HG02870 (cell line): Measurements from ENCODE around the gene PRKN.
"Not testable (repeated sequence)": the region's sequence is repeated elsewhere in the genome, so short reads cannot be mapped to it uniquely, and the experiment has no call there.

Experiments used
- ATAC-seq: cut with Tn5 transposase; IDR thresholded peaks from one replicate; pipeline ENCODE4 v1.9.1; 2021; ENCODE audit warnings: mild to moderate bottlenecking, moderate library complexity; ENCODE audit not compliant: unreplicated experiment

The PRKN gene

GRCh38 chr6:161354276-161354840, 1373.2 kb downstream of the PRKN start:
- no peak for ATAC-seq

GRCh38 chr6:161353208-161353613, 1374.4 kb downstream of the PRKN start:
- no peak for ATAC-seq

GRCh38 chr6:161351858-161352257, 1375.7 kb downstream of the PRKN start:
- no peak for ATAC-seq

GRCh38 chr6:161349886-161350285, 1377.7 kb downstream of the PRKN start:
- ATAC-seq = no peak

DNA sequence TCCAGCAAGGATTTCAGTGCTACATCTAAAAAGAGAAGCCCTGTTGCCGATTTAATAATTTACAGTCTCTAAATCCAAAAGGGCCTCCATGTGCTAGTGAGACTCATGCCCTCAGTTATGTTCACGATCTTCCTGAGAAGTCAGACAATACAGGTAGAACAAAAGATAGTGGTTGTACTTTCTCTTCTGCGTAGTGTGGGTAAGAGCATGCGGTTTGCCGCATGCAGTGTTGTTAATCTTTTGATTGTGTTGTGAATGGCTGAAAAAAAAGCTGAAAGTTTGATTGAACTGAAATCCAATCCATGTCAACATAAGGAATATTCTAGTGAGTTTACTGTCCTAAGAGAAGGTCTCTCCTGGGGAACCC, 1379.0 kb downstream of the PRKN start:
- ATAC-seq = no peak

GRCh38 chr6:161347988-161348627, 1379.5 kb downstream of the PRKN start:
- no peak for ATAC-seq

DNA sequence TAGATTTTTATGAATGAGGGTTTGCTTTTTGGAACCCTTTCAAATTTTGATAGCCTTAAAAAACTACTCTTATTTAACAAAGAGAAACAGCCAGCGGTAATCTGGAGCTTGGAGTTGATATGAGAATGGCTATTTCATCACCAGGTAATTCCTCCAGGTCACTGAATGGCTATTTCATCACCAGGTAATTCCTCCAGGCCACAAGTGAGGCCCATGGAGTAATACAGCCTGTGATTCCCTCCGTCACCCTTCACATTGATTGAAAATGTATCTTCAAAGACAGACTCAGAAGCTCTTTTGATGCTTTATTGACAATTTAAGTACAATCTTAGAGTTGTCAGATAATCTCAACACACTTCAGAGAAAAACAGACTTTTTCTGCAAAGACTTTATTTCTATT, 1380.4 kb downstream of the PRKN start:
- no peak for ATAC-seq

GRCh38 chr6:161346717-161347116, 1380.8 kb downstream of the PRKN start:
- ATAC-seq = no peak

GRCh38 chr6:161344626-161345025, 1382.9 kb downstream of the PRKN start:
- no peak for ATAC-seq

- ATAC-seq = no peak
Measured at GRCh38 chr6:161342039-161342438, 1385.5 kb downstream of the PRKN start.

- no peak for ATAC-seq
Measured at GRCh38 chr6:161341638-161342037, 1385.9 kb downstream of the PRKN start.

DNA sequence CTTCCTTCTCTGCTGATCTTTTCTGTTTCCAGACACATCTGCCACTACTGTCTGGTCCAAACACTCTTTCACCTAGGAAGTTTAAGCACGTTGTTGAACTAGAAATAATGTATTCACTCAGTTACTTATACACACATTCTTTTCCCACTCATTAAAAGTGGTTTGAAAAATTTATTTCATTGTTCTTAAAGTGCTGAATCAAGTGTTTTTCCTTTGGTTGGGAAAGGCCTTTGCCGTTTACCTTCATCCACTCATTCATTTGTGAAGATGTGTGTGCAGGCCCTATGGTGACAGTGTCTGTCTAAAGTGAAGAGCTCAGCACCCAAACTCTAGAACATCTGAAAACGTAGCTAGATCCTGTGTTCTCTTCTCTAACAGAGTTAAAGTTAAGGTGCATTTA, 1389.6 kb downstream of the PRKN start:
- ATAC-seq = no peak

DNA sequence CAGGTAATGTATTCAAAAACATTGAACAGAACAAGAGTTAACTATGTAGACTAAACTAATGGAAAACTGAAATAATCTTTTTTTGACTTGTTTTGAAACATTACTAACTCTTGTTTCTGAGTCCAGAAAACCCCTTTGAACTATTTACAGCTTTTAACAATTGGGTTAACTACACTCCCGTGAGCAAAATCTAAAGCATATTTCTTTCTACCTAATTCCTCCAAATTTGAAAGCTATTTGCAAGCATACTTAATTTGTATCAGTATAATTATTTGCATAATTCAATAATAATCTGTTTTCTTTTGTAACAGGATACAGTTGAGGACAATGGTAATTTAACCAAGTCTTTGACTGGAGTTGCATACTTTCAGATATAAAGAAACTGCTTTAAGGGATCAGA, 1391.1 kb downstream of the PRKN start:
- no peak for ATAC-seq

- no peak for ATAC-seq
Measured at GRCh38 chr6:161333410-161333809, 1394.2 kb downstream of the PRKN start.

- ATAC-seq = not testable (repeated sequence)
Measured at GRCh38 chr6:161331402-161332081, 1396.0 kb downstream of the PRKN start.

DNA sequence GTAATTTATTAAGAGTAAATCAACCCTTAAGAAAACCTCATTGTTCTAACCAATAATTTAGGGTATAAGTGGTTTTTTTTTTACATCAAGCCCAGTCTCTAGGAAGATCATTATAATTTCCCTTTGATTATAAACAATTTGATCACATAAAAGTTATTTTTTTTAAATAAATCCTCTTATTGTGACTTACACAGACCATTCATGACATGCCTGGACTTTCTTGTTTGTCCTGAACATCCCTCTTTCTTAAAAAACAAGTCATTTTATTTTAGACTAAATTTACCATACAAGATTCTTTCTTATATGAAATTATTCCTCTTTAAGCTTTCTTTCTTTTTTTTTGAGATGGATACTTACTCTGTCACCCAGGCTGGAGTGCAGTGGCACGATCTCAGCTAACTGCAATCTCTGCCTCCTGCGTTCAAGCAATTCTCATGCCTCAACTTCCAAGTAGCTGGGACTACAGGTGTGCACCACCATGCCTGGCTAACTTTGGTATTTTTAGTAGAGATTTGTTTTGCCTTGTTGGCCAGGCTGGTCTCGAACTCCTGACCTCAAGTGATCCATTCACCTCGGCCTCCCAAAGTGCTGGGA, 1400.1 kb downstream of the PRKN start:
- no peak for ATAC-seq

GRCh38 chr6:161319231-161319630, 1408.3 kb downstream of the PRKN start:
- no peak for ATAC-seq

DNA sequence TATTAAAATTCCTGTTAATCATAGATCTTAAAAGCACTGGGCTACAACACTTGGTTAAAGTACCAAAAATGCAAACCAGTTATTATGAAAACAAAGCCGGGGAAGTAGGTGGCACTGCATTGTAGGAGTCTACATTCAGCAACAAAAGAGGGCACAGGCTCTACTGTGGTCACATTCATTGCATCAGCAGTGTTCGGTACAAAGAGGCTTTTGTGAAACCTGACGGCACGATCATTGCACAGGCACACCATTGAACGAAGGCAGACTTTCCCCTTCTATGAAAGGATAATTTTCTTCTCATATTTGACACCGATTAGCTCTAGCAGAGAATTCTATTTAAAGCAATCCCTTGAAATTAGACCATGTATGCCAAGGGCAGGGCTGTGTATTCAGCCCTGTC, 1409.1 kb downstream of the PRKN start:
- no peak for ATAC-seq

DNA sequence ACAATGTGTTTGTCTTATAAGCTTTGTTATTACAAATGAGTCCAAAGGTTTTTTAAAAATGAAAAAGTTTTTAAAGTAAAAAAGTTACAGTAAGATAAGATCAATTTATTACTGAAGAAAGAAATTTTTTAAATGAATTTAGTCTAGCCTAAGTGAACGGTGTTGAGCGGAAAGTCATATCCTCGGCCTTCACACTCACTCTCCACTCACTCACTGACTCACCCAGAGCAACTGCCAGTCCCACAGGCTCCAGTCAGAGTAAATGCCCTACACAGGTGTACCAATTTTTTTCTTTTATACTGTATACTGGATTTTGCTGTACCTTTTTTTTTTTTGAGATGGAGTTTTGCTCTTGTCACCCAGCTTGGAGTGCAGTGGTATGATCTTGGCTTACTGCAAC, 1411.0 kb downstream of the PRKN start:
- no peak for ATAC-seq

- ATAC-seq = not testable (repeated sequence)
Measured at GRCh38 chr6:161315246-161315917, 1412.2 kb downstream of the PRKN start.

- not testable (repeated sequence) for ATAC-seq
Measured at GRCh38 chr6:161314541-161315245, 1412.9 kb downstream of the PRKN start.
